Endothelial cell of hepatic sinusoid (primary cell): ENCODE measurements around the gene SYNE3.

ENCODE experiments used
- in situ Hi-C: cut with HindIII; loops from 2 replicates; pipeline ENCODE4 v1.10.0; 2017; ENCODE audit warnings: low sequenced_read_pairs

The SYNE3 gene

DNA sequence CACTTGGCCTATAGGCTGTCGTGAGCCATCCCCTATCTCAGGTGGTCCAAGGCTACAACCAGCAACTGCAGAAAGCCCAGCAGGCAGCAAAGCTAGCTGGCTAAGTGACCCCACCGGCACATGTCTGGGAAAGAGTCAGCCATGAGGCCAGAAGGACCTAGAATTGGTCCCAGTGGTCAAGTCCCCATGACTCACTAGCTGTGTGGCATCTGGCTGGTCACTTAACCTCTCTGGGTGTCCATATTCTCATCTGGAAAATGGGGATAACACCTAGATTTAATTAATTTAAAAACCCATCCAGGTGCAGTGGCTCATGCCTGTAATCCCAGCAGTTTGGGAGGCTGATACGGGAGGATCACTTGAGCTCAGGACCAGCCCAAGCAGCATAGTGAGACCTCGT is 37.6 kb downstream of the SYNE3 start:
- in situ Hi-C loops: loop anchor here (10.0 kb wide), 1 partner anchor 46 kb away; no protein-coding TSS in a partner anchor

GRCh38 chr14:95478309-95478708 is 38.1 kb downstream of the SYNE3 start:
- in situ Hi-C loops: loop anchor here (10.0 kb wide), 1 partner anchor 46 kb away; no protein-coding TSS in a partner anchor

DNA sequence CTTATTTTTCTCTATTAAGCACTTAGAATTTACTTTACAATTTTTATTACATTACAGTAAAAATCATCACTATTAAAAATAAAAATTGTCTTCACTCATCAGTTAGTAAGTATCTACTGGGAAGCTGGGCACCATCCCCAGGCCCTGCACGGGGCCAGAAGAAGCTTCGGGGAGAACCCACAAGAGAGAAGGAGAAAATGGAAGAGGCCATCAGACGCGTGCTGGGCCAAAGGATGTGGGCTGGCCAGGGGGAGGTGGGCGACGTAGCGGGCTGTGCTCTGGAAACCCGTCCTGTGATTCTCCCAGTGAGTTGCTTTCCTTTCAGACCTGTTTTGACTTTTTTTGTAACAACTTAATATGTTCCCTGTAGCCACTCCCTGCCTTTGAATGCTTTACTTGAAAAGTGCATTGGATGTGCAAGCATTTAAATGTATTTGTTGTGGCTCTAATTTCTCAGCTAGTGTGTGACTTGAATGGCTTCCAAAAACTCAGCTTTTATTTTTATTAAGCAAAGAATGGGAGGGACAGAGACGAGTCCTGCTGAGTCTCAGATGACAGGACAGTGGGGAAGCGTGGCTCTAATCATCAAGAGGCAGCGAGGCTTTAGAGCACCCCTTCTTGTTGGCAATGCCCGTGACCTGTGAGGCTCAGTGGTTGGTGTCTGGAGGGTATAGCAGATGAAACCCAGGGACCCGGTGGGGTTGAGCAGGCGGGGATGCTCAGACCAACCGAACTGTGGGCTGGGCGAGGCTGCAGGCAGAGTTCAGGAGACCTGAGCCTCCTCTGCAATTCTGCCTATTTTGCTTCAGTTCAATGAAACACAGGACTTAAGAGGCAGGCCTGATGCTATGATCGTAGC is 38.8 kb downstream of the SYNE3 start:
- in situ Hi-C loops: loop anchor here (10.0 kb wide), 1 partner anchor 47 kb away; no protein-coding TSS in a partner anchor

DNA sequence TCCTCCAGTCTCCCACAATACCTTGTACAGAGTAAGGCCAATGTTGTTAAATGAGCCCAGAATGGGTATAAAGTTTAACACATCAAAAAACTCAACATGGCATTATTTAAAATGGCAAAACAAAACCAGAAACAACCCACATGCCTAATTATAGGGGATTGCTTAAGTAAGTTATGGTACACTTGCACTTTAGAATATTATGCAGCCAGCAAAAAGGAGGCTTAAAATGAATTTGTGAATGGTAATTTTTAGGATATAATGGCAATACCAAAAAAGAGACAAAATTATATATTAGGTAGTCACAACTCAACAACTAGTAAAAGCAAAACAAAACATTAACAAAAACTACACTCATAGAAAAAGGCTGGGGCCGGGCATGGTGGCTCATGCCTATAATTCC is 39.7 kb downstream of the SYNE3 start:
- in situ Hi-C loops: loop anchor here (10.0 kb wide), 1 partner anchor 48 kb away; no protein-coding TSS in a partner anchor

DNA sequence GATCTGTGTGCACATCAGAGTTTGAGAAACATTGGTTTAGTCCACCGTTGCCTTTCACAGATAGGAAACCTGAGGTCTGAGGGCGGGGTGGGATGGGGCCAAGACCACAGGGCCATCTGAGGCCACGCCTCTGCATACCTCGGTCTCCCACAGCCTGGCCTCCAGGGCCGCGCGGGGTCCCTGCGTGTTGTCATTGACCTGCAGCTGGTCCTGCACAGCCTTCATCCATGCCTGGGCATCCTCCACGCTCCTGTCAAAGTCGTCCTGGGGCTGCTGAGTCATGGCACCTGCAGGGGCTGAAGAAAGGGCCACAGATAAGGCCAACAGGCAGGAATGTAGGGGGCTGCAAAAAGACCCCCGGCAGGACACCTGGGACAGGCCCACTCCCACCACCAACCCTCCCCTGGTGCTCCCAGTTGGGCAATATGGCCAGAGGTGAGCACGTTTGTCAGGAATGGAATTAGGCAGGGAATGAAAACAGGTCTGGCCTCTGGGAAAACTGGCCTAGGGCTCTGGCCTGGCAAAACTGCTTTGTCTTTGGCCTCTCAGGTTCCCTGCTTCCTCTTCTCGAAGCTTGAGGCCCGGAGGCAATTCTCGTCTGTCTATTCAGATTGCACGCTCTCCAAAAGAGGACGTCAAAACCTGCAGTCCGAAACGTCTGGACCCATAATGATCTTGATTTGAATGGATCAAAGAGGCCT is 40.8 kb downstream of the SYNE3 start:
- in situ Hi-C loops: loop anchor here (10.0 kb wide), 1 partner anchor 49 kb away; no protein-coding TSS in a partner anchor

- in situ Hi-C loops: loop anchor here (10.0 kb wide), 1 partner anchor 50 kb away; no protein-coding TSS in a partner anchor
Observed at GRCh38 chr14:95474941-95475340, 41.5 kb downstream of the SYNE3 start.

DNA sequence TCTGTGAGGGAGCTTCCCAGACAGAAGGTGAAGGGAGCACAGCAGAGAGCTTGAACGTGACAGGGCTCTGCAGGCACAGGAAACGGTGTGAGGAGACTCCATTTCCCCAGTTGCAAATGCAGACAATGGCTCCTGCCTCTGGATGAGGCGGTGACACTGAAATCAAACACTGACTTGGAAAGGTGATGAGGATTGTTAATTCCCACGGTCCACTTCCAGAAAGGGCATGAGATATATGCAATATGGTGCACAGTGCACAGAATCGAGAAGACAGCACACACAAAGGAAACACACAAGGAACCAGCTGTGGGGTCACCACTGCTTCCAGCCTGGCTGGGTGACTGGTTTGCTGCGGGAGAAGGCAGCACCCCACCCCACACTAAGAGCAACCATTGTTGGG is 42.0 kb downstream of the SYNE3 start:
- in situ Hi-C loops: loop anchor here (10.0 kb wide), 1 partner anchor 50 kb away; no protein-coding TSS in a partner anchor

DNA sequence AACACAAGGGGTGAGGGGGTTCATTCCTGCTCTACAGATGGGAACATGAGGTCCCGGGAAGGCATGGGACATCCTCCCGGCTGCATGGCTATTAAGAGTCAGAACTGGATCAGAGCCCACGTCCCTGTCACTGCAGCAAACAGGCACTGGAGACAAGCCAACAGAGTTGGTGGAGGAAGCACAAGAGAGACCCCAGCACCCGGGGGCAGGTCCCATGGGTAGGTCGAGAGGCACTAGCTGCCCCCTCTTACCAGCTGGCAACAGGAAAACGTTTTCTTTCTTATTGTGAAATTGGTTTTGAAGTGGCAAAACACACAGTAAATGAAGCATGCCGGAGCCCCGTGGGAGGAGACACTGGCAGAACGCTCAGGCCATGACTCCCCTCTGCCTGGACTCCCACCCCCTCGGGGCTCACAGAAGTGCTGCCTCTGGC is 43.6 kb downstream of the SYNE3 start:
- in situ Hi-C loops: loop anchor here (10.0 kb wide), 1 partner anchor 52 kb away; no protein-coding TSS in a partner anchor

- in situ Hi-C loops: loop anchor here (10.0 kb wide), 1 partner anchor 53 kb away; no protein-coding TSS in a partner anchor
Observed at GRCh38 chr14:95471476-95471875, 45.0 kb downstream of the SYNE3 start.

- in situ Hi-C loops: loop anchor here (10.0 kb wide), 1 partner anchor 54 kb away; no protein-coding TSS in a partner anchor
Observed at GRCh38 chr14:95471016-95471415, 45.4 kb downstream of the SYNE3 start.

DNA sequence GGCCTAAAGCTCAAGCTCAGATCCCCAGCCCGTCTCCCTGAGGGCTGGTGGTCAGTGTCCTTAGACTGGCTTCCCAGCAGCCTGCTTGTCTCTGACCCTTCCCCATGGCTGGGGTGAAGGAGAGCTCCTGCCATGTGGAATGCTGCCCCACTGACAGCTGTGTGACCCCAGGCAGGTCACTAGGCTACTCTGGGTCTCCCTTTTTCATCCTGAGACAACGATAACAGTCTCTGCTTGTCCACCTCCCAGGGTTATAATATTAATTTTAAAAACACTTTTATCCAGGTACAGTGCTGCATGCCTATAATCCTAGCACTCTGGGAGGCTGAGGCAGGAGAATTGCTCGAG is 47.3 kb downstream of the SYNE3 start:
- in situ Hi-C loops: no loop called here

- in situ Hi-C loops: no loop called here
Observed at GRCh38 chr14:95468448-95469133, 47.9 kb downstream of the SYNE3 start.

GRCh38 chr14:95467657-95468056 is 48.8 kb downstream of the SYNE3 start:
- in situ Hi-C loops: no loop called here

DNA sequence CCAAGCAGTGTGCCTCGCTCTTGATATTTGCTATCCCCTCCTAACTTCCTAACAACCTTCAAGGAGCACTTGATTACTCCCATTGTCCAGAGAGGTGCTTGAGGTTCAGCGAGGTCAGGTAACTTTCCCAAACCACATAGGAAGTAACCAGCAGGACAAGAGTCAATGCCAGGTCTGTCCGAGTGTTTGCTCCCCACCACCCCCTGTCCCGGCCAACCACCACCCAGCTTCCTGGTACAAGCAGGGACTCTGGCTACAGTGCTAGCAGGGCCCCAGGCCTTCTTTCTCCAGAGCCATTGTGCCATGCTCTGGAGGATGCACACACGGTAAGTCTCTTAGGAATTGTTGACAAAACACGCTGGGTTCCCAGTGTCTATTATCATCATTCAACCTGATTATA is 49.2 kb downstream of the SYNE3 start:
- in situ Hi-C loops: no loop called here
